HepG2 (cell line): ENCODE data around the gene CRK. TPM values are rescaled to one million over a fixed set of nuclear protein-coding genes. Genes with fewer than 3 reads are reported as not detected.

Experiments used
- AHR ChIP-seq: IDR thresholded peaks from 2 replicates; pipeline ENCODE4 v1.6.1; 2018; ENCODE audit warnings: missing genetic modification reagents, missing compliant biosample characterization
- ARNTL ChIP-seq: sonication (generic); formaldehyde crosslinking; IDR thresholded peaks from 2 replicates; pipeline ENCODE4 v1.4.0; 2020; ENCODE audit warnings: mild to moderate bottlenecking, missing genetic modification reagents
- CEBPB ChIP-seq: IDR thresholded peaks from 2 replicates; pipeline ENCODE4 v1.6.1; 2011; ENCODE audit warnings: low read depth, low read length, improper control_type of control experiment, borderline replicate concordance
- CEBPZ ChIP-seq: IDR thresholded peaks from 2 replicates; pipeline ENCODE4 v1.6.1; 2012; ENCODE audit warnings: low read length, improper control_type of control experiment
- CERS6 ChIP-seq: sonication (generic); formaldehyde crosslinking; IDR thresholded peaks from 2 replicates; pipeline ENCODE4 v1.5.0; 2020; ENCODE audit warnings: missing genetic modification reagents
- NCOA5 ChIP-seq: sonication (generic); formaldehyde crosslinking; IDR thresholded peaks from 2 replicates; pipeline ENCODE4 v1.4.0; 2020; ENCODE audit warnings: missing genetic modification reagents
- NCOR1 ChIP-seq: fragments of 200-600 bp; sonication (generic); IDR thresholded peaks from 2 replicates; pipeline ENCODE4 v1.7.0; 2017; ENCODE audit warnings: antibody characterized with exemption, low read length, borderline replicate concordance
- PLRG1 ChIP-seq: fragments of 450-650 bp; conservative IDR thresholded peaks from 2 replicates; pipeline ENCODE4 v1.6.1; 2016
- SRSF4 ChIP-seq: fragments of 200-400 bp; formaldehyde crosslinking; IDR thresholded peaks from one replicate; pipeline ENCODE4 v1.6.1; 2018; ENCODE audit warnings: mild to moderate bottlenecking, low read depth, low read length, moderate library complexity; ENCODE audit not compliant: poor library complexity, severe bottlenecking
- SSRP1 ChIP-seq: IDR thresholded peaks from 2 replicates; pipeline ENCODE4 v1.6.1; 2016; ENCODE audit warnings: control low read depth
- TCF12 ChIP-seq, 2 experiments: fragments of 450-650 bp in 1 of 2; sonication (generic) in 1 of 2; formaldehyde crosslinking in 1 of 2; IDR thresholded peaks; 2 replicates each; pipeline versions ENCODE4 v1.6.1 to v1.8.0; 2017 to 2022; ENCODE audit warnings: antibody characterized with exemption in 1 of 2, mild to moderate bottlenecking in 1 of 2, missing genetic modification reagents in 1 of 2, moderate library complexity in 1 of 2
- THAP11 ChIP-seq: IDR thresholded peaks from 2 replicates; pipeline ENCODE4 v1.6.1; 2016; ENCODE audit warnings: missing biosample characterization, missing genetic modification reagents
- U2AF1 ChIP-seq: fragments of 200-400 bp; formaldehyde crosslinking; optimal IDR thresholded peaks from 2 replicates; pipeline ENCODE3; 2017; ENCODE audit warnings: mild to moderate bottlenecking, low read depth, low read length
- ZFP36L2 ChIP-seq: sonication (generic); formaldehyde crosslinking; IDR thresholded peaks from 2 replicates; pipeline ENCODE4 v1.4.0; 2020; ENCODE audit warnings: missing genetic modification reagents
- ZNF224 ChIP-seq: sonication (generic); formaldehyde crosslinking; IDR thresholded peaks from 2 replicates; pipeline ENCODE4 v1.5.0; 2020; ENCODE audit warnings: mild to moderate bottlenecking, missing genetic modification reagents
- ZNF230 ChIP-seq: sonication (generic); formaldehyde crosslinking; IDR thresholded peaks from 2 replicates; pipeline ENCODE4 v1.4.0; 2020; ENCODE audit warnings: mild to moderate bottlenecking, missing genetic modification reagents
- ZNF543 ChIP-seq: sonication (generic); formaldehyde crosslinking; IDR thresholded peaks from 2 replicates; pipeline ENCODE4 v1.4.0; 2020; ENCODE audit warnings: mild to moderate bottlenecking, missing genetic modification reagents
- ZNF546 ChIP-seq: sonication (generic); formaldehyde crosslinking; conservative IDR thresholded peaks from 2 replicates; pipeline ENCODE4 v1.8.1; 2023; ENCODE audit warnings: mild to moderate bottlenecking, missing genetic modification reagents
- ZNF550 ChIP-seq: sonication (generic); formaldehyde crosslinking; IDR thresholded peaks from 2 replicates; pipeline ENCODE4 v1.4.0; 2020; ENCODE audit warnings: mild to moderate bottlenecking, missing genetic modification reagents, borderline replicate concordance
- ZNF660 ChIP-seq: sonication (generic); formaldehyde crosslinking; IDR thresholded peaks from 2 replicates; pipeline ENCODE4 v1.5.1; 2020; ENCODE audit warnings: mild to moderate bottlenecking, low read depth, missing genetic modification reagents, borderline replicate concordance
- polyA plus RNA-seq, 8 experiments: library from polyadenylated mRNA; depleted of rRNA in 3 of 8; stranded (reverse) in 7 of 8; unstranded in 1 of 8; fragments of >200 nt; fragmentation: Illumina TruSeq in 4 of 8; extraction: Trizol in 4 of 8; gene quantifications; 2 replicates each; pipeline versions ENCODE4 v1.2.1 to v1.2.3, GENCODE V29; 2011 to 2016; ENCODE audit warnings: low read depth in 4 of 8, missing spikeins in 1 of 8, mixed read lengths in 1 of 8; ENCODE audit not compliant: insufficient read depth in 1 of 8
- total RNA-seq, 5 experiments: library from RNA; depleted of rRNA; stranded (reverse); fragments of >200 nt; fragmentation: Illumina TruSeq; extraction: Trizol; gene quantifications; 2 replicates each; pipeline ENCODE4 v1.2.3, GENCODE V29; 2016; ENCODE audit warnings: low read depth in 1 of 5
- TF ChIP-seq, protein P1 (sequence below), 2 experiments: IDR thresholded peaks; 2 replicates each; pipeline ENCODE4 v1.6.1; 2011 to 2012; ENCODE audit warnings: low read length in 2 of 2, borderline replicate concordance in 1 of 2, low read depth in 1 of 2, mild to moderate bottlenecking in 1 of 2, moderate library complexity in 1 of 2

The CRK gene
- total and polyA plus RNA-seq, 2 of the 13 experiments (the other 11 are each of a cell fraction or from before 2014, with no cell fraction given): 47.4 to 54.2 TPM

DNA sequence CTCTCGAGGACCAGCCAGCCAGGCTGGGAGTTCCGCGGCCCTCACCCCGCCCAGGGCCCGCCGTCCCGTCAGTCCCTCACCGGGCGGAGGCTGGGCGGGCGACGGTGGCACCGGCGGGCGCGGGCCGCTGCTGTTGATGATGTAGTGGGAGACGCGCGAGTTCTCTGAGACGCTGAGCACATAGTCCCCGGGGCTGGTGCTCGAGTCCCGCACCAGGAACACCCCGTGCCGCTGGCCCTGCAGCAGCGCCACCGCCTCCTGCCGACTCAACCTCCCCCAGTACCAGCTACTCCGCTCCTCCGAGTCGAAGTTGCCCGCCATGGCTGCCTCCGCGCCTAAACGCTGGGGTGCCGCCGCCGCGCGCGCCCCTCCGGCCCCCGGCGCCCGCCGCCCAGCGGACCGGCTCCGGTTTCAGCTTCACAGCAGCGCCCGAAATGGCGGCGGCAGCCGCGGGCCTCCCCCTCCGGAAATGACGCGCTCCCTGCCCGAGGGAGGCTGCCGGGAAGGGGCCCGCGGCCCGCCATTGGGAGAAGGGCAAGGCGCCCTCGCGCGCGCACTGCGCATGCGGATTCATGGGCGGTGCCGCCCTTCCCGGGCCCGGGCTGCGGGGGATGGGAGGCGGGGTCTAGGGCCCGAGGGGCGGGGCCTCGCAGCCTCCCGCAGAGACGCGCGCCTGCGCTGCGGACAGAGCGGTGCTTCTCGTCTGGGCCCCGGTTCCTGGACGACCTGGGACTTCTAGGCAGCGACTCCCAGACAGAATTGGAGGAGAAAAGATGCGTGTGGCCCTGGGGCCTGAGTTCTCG is at the start of gene CRK (continued):
- no peak for TF ChIP-seq CEBPB
- no peak for TF ChIP-seq SSRP1 (CRISPR knock-in tag)
- peak; percentile 42; the same call in 1 of the 2 replicates for TF ChIP-seq ZNF543 (CRISPR knock-in tag)
- no peak for TF ChIP-seq ZNF546
- TF ChIP-seq ZNF660: no peak
- no peak for TF ChIP-seq ARNTL (CRISPR knock-in tag)
- TF ChIP-seq SRSF4: no peak
- no peak for TF ChIP-seq ZNF230 (CRISPR knock-in tag)
- TF ChIP-seq TCF12 (IDR thresholded peaks at IDR 0.05): no peak
- TF ChIP-seq TCF12 (CRISPR knock-in tag; IDR thresholded peaks at IDR 0.05): peak; percentile 9; the same call in 1 of the 2 replicates
- TF ChIP-seq CERS6 (CRISPR knock-in tag): no peak
- no peak for TF ChIP-seq U2AF1
- TF ChIP-seq ZNF224 (CRISPR knock-in tag): no peak
- TF ChIP-seq, protein P1, sequence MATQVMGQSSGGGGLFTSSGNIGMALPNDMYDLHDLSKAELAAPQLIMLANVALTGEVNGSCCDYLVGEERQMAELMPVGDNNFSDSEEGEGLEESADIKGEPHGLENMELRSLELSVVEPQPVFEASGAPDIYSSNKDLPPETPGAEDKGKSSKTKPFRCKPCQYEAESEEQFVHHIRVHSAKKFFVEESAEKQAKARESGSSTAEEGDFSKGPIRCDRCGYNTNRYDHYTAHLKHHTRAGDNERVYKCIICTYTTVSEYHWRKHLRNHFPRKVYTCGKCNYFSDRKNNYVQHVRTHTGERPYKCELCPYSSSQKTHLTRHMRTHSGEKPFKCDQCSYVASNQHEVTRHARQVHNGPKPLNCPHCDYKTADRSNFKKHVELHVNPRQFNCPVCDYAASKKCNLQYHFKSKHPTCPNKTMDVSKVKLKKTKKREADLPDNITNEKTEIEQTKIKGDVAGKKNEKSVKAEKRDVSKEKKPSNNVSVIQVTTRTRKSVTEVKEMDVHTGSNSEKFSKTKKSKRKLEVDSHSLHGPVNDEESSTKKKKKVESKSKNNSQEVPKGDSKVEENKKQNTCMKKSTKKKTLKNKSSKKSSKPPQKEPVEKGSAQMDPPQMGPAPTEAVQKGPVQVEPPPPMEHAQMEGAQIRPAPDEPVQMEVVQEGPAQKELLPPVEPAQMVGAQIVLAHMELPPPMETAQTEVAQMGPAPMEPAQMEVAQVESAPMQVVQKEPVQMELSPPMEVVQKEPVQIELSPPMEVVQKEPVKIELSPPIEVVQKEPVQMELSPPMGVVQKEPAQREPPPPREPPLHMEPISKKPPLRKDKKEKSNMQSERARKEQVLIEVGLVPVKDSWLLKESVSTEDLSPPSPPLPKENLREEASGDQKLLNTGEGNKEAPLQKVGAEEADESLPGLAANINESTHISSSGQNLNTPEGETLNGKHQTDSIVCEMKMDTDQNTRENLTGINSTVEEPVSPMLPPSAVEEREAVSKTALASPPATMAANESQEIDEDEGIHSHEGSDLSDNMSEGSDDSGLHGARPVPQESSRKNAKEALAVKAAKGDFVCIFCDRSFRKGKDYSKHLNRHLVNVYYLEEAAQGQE (IDR thresholded peaks at IDR 0.05; ENCODE audit: borderline replicate concordance in 1 of 2, low read depth in 1 of 2, low read length in 2 of 2): no peak
- TF ChIP-seq THAP11: peak; percentile 91
- no peak for TF ChIP-seq AHR (CRISPR knock-in tag)
- no peak for TF ChIP-seq ZNF550 (CRISPR knock-in tag)
- no peak for TF ChIP-seq NCOR1
- TF ChIP-seq PLRG1: no peak
- no peak for TF ChIP-seq CEBPZ
- TF ChIP-seq ZFP36L2 (CRISPR knock-in tag): no peak
- TF ChIP-seq NCOA5 (CRISPR knock-in tag): no peak
